Stimulated activated CD4-positive, alpha-beta T cell treated with anti-CD3 and anti-CD28 coated beads, Interleukin-15, amount 100 ng/mL, for 48 hours (primary cell): ENCODE data around the gene ABCC11.
"Not testable (repeated sequence)": the region's sequence is repeated elsewhere in the genome, so short reads cannot be mapped to it uniquely, and the experiment has no call there.

Experiments
- DNase-seq, 2 donors: peaks; one replicate each; pipeline ENCODE4 v3.0.0-alpha.2; 2020; ENCODE audit warnings: low read depth in 2 of 2

ABCC11 gene

GRCh38 chr16:48246066-48246465, 1.3 kb downstream of the ABCC11 start:
- no peak for DNase-seq

- DNase-seq = no peak
These were observed 2.5 kb downstream of the ABCC11 start for GRCh38 chr16:48244863-48245195.

- peak; percentile 84 to 89 for DNase-seq
These were observed 3.1 kb downstream of the ABCC11 start, which contains the start of gene LONP2 for GRCh38 chr16:48244080-48244862. TSS of gene LONP2 (plus strand) at chr16:48244300. CDS start at chr16:48244389, 89 bp downstream.

GRCh38 chr16:48240147-48240546, 7.2 kb downstream of the ABCC11 start:
- not testable (repeated sequence) for DNase-seq

- DNase-seq = no peak
These were observed 11.1 kb downstream of the ABCC11 start for GRCh38 chr16:48236286-48236685.

GRCh38 chr16:48235556-48236136, 11.7 kb downstream of the ABCC11 start:
- DNase-seq = no peak

GRCh38 chr16:48235058-48235555, 12.2 kb downstream of the ABCC11 start:
- DNase-seq = no peak

GRCh38 chr16:48234630-48235029, 12.7 kb downstream of the ABCC11 start:
- no peak for DNase-seq

- no peak for DNase-seq
These were observed 14.8 kb downstream of the ABCC11 start for GRCh38 chr16:48232493-48233040.

- DNase-seq = peak; percentile 24 to 35
These were observed 15.4 kb downstream of the ABCC11 start for GRCh38 chr16:48231727-48232492.

- no peak for DNase-seq
These were observed 21.9 kb downstream of the ABCC11 start for GRCh38 chr16:48225456-48225855.

- DNase-seq = no peak
These were observed 23.8 kb downstream of the ABCC11 start for GRCh38 chr16:48223490-48223889.

- DNase-seq = no peak
These were observed 26.4 kb downstream of the ABCC11 start for GRCh38 chr16:48220891-48221290.

GRCh38 chr16:48218473-48218872, 28.9 kb downstream of the ABCC11 start:
- DNase-seq = no peak

- no peak for DNase-seq
These were observed 29.6 kb downstream of the ABCC11 start for GRCh38 chr16:48217708-48218107.

- DNase-seq = no peak
These were observed 31.6 kb downstream of the ABCC11 start for GRCh38 chr16:48215738-48216137.

- DNase-seq = no peak
These were observed 35.3 kb downstream of the ABCC11 start for GRCh38 chr16:48212033-48212432.

- DNase-seq = no peak
These were observed 36.6 kb downstream of the ABCC11 start for GRCh38 chr16:48210747-48211146.

- DNase-seq = no peak
These were observed 40.6 kb downstream of the ABCC11 start for GRCh38 chr16:48206594-48207242.

- DNase-seq = no peak
These were observed 42.6 kb downstream of the ABCC11 start for GRCh38 chr16:48204825-48205151.

- no peak for DNase-seq
These were observed 43.1 kb downstream of the ABCC11 start for GRCh38 chr16:48203974-48204824.
